Activated CD4-positive, alpha-beta T cell treated with anti-CD3 and anti-CD28 coated beads for 1 hour (primary cell): ENCODE measurements around the gene KRTAP4-4.
"Not testable (repeated sequence)": the region's sequence is repeated elsewhere in the genome, so short reads cannot be mapped to it uniquely, and the experiment has no call there.

Experiments
- DNase-seq: peaks from one replicate; pipeline ENCODE4 v3.0.0-alpha.2; 2020

Gene KRTAP4-4

GRCh38 chr17:41160648-41161047, at the start of gene KRTAP4-4:
Gene KRTAP4-4 (minus strand): TSS chr17:41160748. CDS start chr17:41160691, 57 bp downstream.
- no peak for DNase-seq

- no peak for DNase-seq
Observed at GRCh38 chr17:41199421-41200078, 39.0 kb upstream of the KRTAP4-4 start.

- DNase-seq, result no peak
Observed at GRCh38 chr17:41196068-41196467, 35.5 kb upstream of the KRTAP4-4 start.

GRCh38 chr17:41190328-41190727, 29.8 kb upstream of the KRTAP4-4 start:
- no peak for DNase-seq

GRCh38 chr17:41189837-41190318, 29.3 kb upstream of the KRTAP4-4 start, which contains the start of gene KRTAP9-1:
Gene KRTAP9-1 (plus strand): TSS chr17:41189887. CDS start chr17:41189887, 0 bp downstream.
- not testable (repeated sequence) for DNase-seq

GRCh38 chr17:41186872-41187271, 26.3 kb upstream of the KRTAP4-4 start:
- DNase-seq, result no peak

- DNase-seq, result no peak
Observed at GRCh38 chr17:41185001-41185400, 24.5 kb upstream of the KRTAP4-4 start.

- DNase-seq, result no peak
Observed at GRCh38 chr17:41184480-41184961, 24.0 kb upstream of the KRTAP4-4 start, which contains the start of gene KRTAP4-1. Gene KRTAP4-1 (minus strand): TSS chr17:41184911. CDS start chr17:41184854, 57 bp downstream.

- no peak for DNase-seq
Observed at GRCh38 chr17:41178843-41179616, 18.5 kb upstream of the KRTAP4-4 start.

GRCh38 chr17:41178341-41178740, 17.8 kb upstream of the KRTAP4-4 start:
- DNase-seq, result no peak

GRCh38 chr17:41177727-41178271, 17.3 kb upstream of the KRTAP4-4 start, which contains the start of gene KRTAP4-2:
Gene KRTAP4-2 (minus strand): TSS chr17:41178221. CDS start chr17:41178164, 57 bp downstream.
- DNase-seq, result no peak

GRCh38 chr17:41176744-41177387, 16.3 kb upstream of the KRTAP4-4 start:
- DNase-seq, result no peak

GRCh38 chr17:41171886-41172285, 11.3 kb upstream of the KRTAP4-4 start:
- no peak for DNase-seq

- DNase-seq, result no peak
Observed at GRCh38 chr17:41168121-41168520, 7.6 kb upstream of the KRTAP4-4 start, which contains the start of gene KRTAP4-3. Gene KRTAP4-3 (minus strand): TSS chr17:41168221. CDS start chr17:41168172, 49 bp downstream.

- DNase-seq, result no peak
Observed at GRCh38 chr17:41167561-41167960, 7.0 kb upstream of the KRTAP4-4 start.

GRCh38 chr17:41163828-41164227, 3.3 kb upstream of the KRTAP4-4 start:
- DNase-seq, result no peak

- DNase-seq, result not testable (repeated sequence)
Observed at GRCh38 chr17:41160190-41160589, 358 bp downstream of the KRTAP4-4 start.

- DNase-seq, result no peak
Observed at GRCh38 chr17:41153856-41154255, 6.7 kb downstream of the KRTAP4-4 start.

GRCh38 chr17:41151525-41151924, 9.0 kb downstream of the KRTAP4-4 start:
- no peak for DNase-seq

- DNase-seq, result no peak
Observed at GRCh38 chr17:41150026-41150425, 10.5 kb downstream of the KRTAP4-4 start.

- DNase-seq, result no peak
Observed at GRCh38 chr17:41149652-41149985, 10.9 kb downstream of the KRTAP4-4 start, which contains the start of gene KRTAP4-5. Gene KRTAP4-5 (minus strand): TSS chr17:41149825. CDS start chr17:41149767, 58 bp downstream.

- DNase-seq, result not testable (repeated sequence)
Observed at GRCh38 chr17:41148971-41149651, 11.4 kb downstream of the KRTAP4-4 start.
